Activated B cell treated with CpG ODN at 0.5 μM for 24 hours (primary cell): ENCODE results near the gene HGF. TPM values are rescaled to one million over a fixed set of nuclear protein-coding genes. Genes with fewer than 3 reads are reported as not detected.

ENCODE experiments used
- ATAC-seq: fragments of 200-7000 bp; cut with Tn5 transposase; one replicate; pipeline ENCODE4 v1.10.0; 2021; ENCODE audit warnings: low read depth, mild to moderate bottlenecking, moderate library complexity
- CTCF ChIA-PET: fragments of 350-600 bp; sonication (Branson Sonifier 250); formaldehyde crosslinking; loops from one replicate; lab custom pipeline; 2021; ENCODE audit warnings: antibody characterized with exemption; lab: Charles Lee
- POLR2A ChIA-PET: fragments of 350-600 bp; sonication (Branson Sonifier 250); formaldehyde crosslinking; loops from one replicate; lab custom pipeline; 2021; ENCODE audit warnings: antibody characterized with exemption; lab: Charles Lee
- DNase-seq: peaks from one replicate; pipeline ENCODE4 v3.0.0; 2022
- H3K27ac Mint-ChIP-seq: one replicate; pipeline ENCODE4 v1.8.0; 2020; ENCODE audit warnings: mixed read lengths
- H3K27me3 Mint-ChIP-seq: one replicate; pipeline ENCODE4 v1.8.0; 2021; ENCODE audit warnings: mixed read lengths
- H3K36me3 Mint-ChIP-seq: one replicate; pipeline ENCODE4 v1.8.0; 2021; ENCODE audit warnings: low read depth, mixed read lengths
- H3K4me1 Mint-ChIP-seq: one replicate; pipeline ENCODE4 v1.8.0; 2021; ENCODE audit warnings: mixed read lengths
- H3K4me3 Mint-ChIP-seq: one replicate; pipeline ENCODE4 v1.8.0; 2020; ENCODE audit warnings: mild to moderate bottlenecking, mixed read lengths
- H3K9me3 Mint-ChIP-seq: one replicate; pipeline ENCODE4 v1.8.0; 2020; ENCODE audit warnings: mixed read lengths
- CTCF ChIP-seq: fragments of 200-600 bp; IDR thresholded peaks from one replicate; pipeline ENCODE4 v1.8.0; 2022; ENCODE audit warnings: antibody characterized with exemption, mild to moderate bottlenecking
- intact Hi-C: fragments of 100-400 bp; cut with micrococcal nuclease; formaldehyde crosslinking; loops from one replicate; pipeline ENCODE4 v1.15.1; 2024
- total RNA-seq: library from RNA; stranded (reverse); gene quantifications from 2 replicates; pipeline ENCODE4 v1.2.3, GENCODE V29; 2022

Gene HGF
- total RNA-seq, 1 donor from 2014 or later = not detected

GRCh38 chr7:81803267-81803666 lies 33.4 kb upstream of the HGF start:
- Mint-ChIP-seq H3K4me1 (no peaks in the 10 kb centered on the region), H3K27ac (no peak overlapping the region), H3K36me3 (no peaks in the 10 kb centered on the region), H3K4me3 (no peak overlapping the region), H3K27me3 (no peaks in the 10 kb centered on the region), H3K9me3 (peaks cover under 1% of the 10 kb centered on the region)
- intact Hi-C loops = no loop called here
- POLR2A ChIA-PET = no interaction called here
- CTCF ChIA-PET = no interaction called here
- no peak for TF ChIP-seq CTCF
- DNase-seq (no peak), ATAC-seq (no peak)

GRCh38 chr7:81802251-81802650 lies 32.4 kb upstream of the HGF start:
- CTCF ChIA-PET = no interaction called here
- no peak overlapping the region for H3K27ac Mint-ChIP-seq
- DNase-seq (no peak), ATAC-seq (no peak)
- H3K4me1 Mint-ChIP-seq = no peaks in the 10 kb centered on the region
- POLR2A ChIA-PET = no interaction called here
- no peak for TF ChIP-seq CTCF
- no peak overlapping the region for H3K4me3 Mint-ChIP-seq
- intact Hi-C loops = no loop called here
- H3K9me3 Mint-ChIP-seq = no peaks in the 10 kb centered on the region
- no peaks in the 10 kb centered on the region for H3K36me3 Mint-ChIP-seq
- H3K27me3 Mint-ChIP-seq = no peaks in the 10 kb centered on the region

GRCh38 chr7:81801532-81801931 lies 31.7 kb upstream of the HGF start:
- Mint-ChIP-seq H3K4me1 (no peaks in the 10 kb centered on the region), H3K9me3 (no peaks in the 10 kb centered on the region), H3K27ac (no peak overlapping the region), H3K27me3 (no peaks in the 10 kb centered on the region), H3K36me3 (no peaks in the 10 kb centered on the region), H3K4me3 (no peak overlapping the region)
- intact Hi-C loops = no loop called here
- POLR2A ChIA-PET = no interaction called here
- ATAC-seq = no peak
- CTCF ChIA-PET = no interaction called here
- TF ChIP-seq CTCF = no peak
- no peak for DNase-seq

GRCh38 chr7:81791568-81792518 lies 22.0 kb upstream of the HGF start:
- H3K27me3 Mint-ChIP-seq = no peaks in the 10 kb centered on the region
- ATAC-seq = no peak
- no peaks in the 10 kb centered on the region for H3K9me3 Mint-ChIP-seq
- ChIA-PET CTCF (no interaction called here), POLR2A (no interaction called here)
- no peak for TF ChIP-seq CTCF
- no peak for DNase-seq
- no peaks in the 10 kb centered on the region for H3K36me3 Mint-ChIP-seq
- H3K4me1 Mint-ChIP-seq = peaks cover 4% of the 10 kb centered on the region
- intact Hi-C loops = no loop called here
- H3K27ac Mint-ChIP-seq = no peak overlapping the region
- H3K4me3 Mint-ChIP-seq = no peak overlapping the region

- Mint-ChIP-seq H3K27ac (no peak overlapping the region), H3K4me1 (peaks cover 4% of the 10 kb centered on the region), H3K36me3 (no peaks in the 10 kb centered on the region), H3K9me3 (no peaks in the 10 kb centered on the region), H3K27me3 (no peaks in the 10 kb centered on the region), H3K4me3 (no peak overlapping the region)
- CTCF ChIA-PET = no interaction called here
- ATAC-seq (no peak), DNase-seq (no peak)
- POLR2A ChIA-PET = no interaction called here
- no peak for TF ChIP-seq CTCF
- intact Hi-C loops = no loop called here
These were observed 20.8 kb upstream of the HGF start for GRCh38 chr7:81790686-81791085.
